ENCODE data around the gene NCOA1. TPM values are rescaled to one million over a fixed set of nuclear protein-coding genes. Genes with fewer than 3 reads are reported as not detected.
A peak's percentile ranks its signal among the peaks of the same experiment; 100 is the strongest.

The NCOA1 gene
- total and polyA plus RNA-seq, 10 of the 15 experiments (the other 5 are each of a cell fraction or from before 2014, with no cell fraction given), result 1.8 to 35.6 (median 6.1) TPM

DNA sequence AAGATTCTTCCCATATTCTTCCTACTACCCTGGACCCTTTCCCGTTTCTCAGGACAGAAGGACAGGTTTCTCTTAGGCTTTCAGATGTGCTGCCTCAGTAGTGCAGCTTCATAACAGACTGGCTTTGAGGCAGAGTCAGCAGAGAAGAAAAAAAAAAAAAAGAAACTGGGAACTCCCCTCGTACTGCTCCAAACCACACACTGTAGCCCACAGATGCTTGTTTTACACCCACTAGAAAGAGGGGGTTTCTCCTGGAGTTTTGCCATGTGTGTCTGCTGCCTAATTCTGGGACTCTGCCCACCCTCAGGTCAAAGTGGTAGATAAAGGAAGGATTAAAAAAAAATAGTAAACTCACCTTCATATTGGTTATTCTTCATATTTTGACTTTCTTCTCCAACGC lies 95.9 kb downstream of the NCOA1 start (continued):
- TF ChIP-seq, protein P1, sequence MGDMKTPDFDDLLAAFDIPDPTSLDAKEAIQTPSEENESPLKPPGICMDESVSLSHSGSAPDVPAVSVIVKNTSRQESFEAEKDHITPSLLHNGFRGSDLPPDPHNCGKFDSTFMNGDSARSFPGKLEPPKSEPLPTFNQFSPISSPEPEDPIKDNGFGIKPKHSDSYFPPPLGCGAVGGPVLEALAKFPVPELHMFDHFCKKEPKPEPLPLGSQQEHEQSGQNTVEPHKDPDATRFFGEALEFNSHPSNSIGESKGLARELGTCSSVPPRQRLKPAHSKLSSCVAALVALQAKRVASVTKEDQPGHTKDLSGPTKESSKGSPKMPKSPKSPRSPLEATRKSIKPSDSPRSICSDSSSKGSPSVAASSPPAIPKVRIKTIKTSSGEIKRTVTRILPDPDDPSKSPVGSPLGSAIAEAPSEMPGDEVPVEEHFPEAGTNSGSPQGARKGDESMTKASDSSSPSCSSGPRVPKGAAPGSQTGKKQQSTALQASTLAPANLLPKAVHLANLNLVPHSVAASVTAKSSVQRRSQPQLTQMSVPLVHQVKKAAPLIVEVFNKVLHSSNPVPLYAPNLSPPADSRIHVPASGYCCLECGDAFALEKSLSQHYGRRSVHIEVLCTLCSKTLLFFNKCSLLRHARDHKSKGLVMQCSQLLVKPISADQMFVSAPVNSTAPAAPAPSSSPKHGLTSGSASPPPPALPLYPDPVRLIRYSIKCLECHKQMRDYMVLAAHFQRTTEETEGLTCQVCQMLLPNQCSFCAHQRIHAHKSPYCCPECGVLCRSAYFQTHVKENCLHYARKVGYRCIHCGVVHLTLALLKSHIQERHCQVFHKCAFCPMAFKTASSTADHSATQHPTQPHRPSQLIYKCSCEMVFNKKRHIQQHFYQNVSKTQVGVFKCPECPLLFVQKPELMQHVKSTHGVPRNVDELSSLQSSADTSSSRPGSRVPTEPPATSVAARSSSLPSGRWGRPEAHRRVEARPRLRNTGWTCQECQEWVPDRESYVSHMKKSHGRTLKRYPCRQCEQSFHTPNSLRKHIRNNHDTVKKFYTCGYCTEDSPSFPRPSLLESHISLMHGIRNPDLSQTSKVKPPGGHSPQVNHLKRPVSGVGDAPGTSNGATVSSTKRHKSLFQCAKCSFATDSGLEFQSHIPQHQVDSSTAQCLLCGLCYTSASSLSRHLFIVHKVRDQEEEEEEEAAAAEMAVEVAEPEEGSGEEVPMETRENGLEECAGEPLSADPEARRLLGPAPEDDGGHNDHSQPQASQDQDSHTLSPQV (IDR thresholded peaks at IDR 0.05), result no peak
- TF ChIP-seq ZNF24 (IDR thresholded peaks at IDR 0.05) (no peak), FOS (IDR thresholded peaks at IDR 0.05; ENCODE audit: borderline replicate concordance, extremely low read depth, insufficient read length) (no peak), CREB1 (IDR thresholded peaks at IDR 0.05; ENCODE audit: low read depth) (0 out of 2 replicates have a peak, but pooled peaks have one; percentile 47), TCF12 (IDR thresholded peaks at IDR 0.05; ENCODE audit: low read depth, low read length) (peak; percentile 75; the same call in 1 of the 2 replicates), MYC (IDR thresholded peaks at IDR 0.05; ENCODE audit: insufficient read depth, insufficient read length, insufficient replicate concordance, low read length, severe bottlenecking) (no peak), MEF2B (IDR thresholded peaks at IDR 0.05; ENCODE audit: partially characterized antibody, poor library complexity, severe bottlenecking) (no peak), NRF1 (conservative IDR thresholded peaks at IDR 0.05; ENCODE audit: low read depth, low read length) (no peak), MYB (IDR thresholded peaks at IDR 0.05; ENCODE audit: borderline replicate concordance, low read depth, low read length) (no peak), EP300 (IDR thresholded peaks at IDR 0.05; ENCODE audit: borderline replicate concordance in 1 of 2, control insufficient read depth in 1 of 2, low read depth in 2 of 2, low read length in 2 of 2) (peak; percentile 39 to 65; a peak in 2 of 4 replicates), IKZF1 (conservative IDR thresholded peaks at IDR 0.05) (0 out of 2 replicates have a peak, but pooled peaks have one; percentile 12)
- TF ChIP-seq, protein P2, sequence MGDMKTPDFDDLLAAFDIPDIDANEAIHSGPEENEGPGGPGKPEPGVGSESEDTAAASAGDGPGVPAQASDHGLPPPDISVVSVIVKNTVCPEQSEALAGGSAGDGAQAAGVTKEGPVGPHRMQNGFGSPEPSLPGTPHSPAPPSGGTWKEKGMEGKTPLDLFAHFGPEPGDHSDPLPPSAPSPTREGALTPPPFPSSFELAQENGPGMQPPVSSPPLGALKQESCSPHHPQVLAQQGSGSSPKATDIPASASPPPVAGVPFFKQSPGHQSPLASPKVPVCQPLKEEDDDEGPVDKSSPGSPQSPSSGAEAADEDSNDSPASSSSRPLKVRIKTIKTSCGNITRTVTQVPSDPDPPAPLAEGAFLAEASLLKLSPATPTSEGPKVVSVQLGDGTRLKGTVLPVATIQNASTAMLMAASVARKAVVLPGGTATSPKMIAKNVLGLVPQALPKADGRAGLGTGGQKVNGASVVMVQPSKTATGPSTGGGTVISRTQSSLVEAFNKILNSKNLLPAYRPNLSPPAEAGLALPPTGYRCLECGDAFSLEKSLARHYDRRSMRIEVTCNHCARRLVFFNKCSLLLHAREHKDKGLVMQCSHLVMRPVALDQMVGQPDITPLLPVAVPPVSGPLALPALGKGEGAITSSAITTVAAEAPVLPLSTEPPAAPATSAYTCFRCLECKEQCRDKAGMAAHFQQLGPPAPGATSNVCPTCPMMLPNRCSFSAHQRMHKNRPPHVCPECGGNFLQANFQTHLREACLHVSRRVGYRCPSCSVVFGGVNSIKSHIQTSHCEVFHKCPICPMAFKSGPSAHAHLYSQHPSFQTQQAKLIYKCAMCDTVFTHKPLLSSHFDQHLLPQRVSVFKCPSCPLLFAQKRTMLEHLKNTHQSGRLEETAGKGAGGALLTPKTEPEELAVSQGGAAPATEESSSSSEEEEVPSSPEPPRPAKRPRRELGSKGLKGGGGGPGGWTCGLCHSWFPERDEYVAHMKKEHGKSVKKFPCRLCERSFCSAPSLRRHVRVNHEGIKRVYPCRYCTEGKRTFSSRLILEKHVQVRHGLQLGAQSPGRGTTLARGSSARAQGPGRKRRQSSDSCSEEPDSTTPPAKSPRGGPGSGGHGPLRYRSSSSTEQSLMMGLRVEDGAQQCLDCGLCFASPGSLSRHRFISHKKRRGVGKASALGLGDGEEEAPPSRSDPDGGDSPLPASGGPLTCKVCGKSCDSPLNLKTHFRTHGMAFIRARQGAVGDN (IDR thresholded peaks at IDR 0.05), result no peak
- TF ChIP-seq, protein P3, sequence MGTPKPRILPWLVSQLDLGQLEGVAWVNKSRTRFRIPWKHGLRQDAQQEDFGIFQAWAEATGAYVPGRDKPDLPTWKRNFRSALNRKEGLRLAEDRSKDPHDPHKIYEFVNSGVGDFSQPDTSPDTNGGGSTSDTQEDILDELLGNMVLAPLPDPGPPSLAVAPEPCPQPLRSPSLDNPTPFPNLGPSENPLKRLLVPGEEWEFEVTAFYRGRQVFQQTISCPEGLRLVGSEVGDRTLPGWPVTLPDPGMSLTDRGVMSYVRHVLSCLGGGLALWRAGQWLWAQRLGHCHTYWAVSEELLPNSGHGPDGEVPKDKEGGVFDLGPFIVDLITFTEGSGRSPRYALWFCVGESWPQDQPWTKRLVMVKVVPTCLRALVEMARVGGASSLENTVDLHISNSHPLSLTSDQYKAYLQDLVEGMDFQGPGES (IDR thresholded peaks at IDR 0.05), result no peak
- TF ChIP-seq, protein P4, sequence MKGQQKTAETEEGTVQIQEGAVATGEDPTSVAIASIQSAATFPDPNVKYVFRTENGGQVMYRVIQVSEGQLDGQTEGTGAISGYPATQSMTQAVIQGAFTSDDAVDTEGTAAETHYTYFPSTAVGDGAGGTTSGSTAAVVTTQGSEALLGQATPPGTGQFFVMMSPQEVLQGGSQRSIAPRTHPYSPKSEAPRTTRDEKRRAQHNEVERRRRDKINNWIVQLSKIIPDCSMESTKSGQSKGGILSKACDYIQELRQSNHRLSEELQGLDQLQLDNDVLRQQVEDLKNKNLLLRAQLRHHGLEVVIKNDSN (IDR thresholded peaks at IDR 0.05; ENCODE audit: borderline replicate concordance, extremely low read length, insufficient read depth, low read depth, low read length), result no peak
- TF ChIP-seq, protein P5, sequence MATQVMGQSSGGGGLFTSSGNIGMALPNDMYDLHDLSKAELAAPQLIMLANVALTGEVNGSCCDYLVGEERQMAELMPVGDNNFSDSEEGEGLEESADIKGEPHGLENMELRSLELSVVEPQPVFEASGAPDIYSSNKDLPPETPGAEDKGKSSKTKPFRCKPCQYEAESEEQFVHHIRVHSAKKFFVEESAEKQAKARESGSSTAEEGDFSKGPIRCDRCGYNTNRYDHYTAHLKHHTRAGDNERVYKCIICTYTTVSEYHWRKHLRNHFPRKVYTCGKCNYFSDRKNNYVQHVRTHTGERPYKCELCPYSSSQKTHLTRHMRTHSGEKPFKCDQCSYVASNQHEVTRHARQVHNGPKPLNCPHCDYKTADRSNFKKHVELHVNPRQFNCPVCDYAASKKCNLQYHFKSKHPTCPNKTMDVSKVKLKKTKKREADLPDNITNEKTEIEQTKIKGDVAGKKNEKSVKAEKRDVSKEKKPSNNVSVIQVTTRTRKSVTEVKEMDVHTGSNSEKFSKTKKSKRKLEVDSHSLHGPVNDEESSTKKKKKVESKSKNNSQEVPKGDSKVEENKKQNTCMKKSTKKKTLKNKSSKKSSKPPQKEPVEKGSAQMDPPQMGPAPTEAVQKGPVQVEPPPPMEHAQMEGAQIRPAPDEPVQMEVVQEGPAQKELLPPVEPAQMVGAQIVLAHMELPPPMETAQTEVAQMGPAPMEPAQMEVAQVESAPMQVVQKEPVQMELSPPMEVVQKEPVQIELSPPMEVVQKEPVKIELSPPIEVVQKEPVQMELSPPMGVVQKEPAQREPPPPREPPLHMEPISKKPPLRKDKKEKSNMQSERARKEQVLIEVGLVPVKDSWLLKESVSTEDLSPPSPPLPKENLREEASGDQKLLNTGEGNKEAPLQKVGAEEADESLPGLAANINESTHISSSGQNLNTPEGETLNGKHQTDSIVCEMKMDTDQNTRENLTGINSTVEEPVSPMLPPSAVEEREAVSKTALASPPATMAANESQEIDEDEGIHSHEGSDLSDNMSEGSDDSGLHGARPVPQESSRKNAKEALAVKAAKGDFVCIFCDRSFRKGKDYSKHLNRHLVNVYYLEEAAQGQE (IDR thresholded peaks at IDR 0.05; ENCODE audit: low read depth, low read length), result no peak

Data from GM12878 (cell line).